ENCODE data around the gene FOXJ2.
A peak's percentile ranks its signal among the peaks of the same experiment; 100 is the strongest.
"Not testable (repeated sequence)": the region's sequence is repeated elsewhere in the genome, so short reads cannot be mapped to it uniquely, and the experiment has no call there.

FOXJ2 gene

DNA sequence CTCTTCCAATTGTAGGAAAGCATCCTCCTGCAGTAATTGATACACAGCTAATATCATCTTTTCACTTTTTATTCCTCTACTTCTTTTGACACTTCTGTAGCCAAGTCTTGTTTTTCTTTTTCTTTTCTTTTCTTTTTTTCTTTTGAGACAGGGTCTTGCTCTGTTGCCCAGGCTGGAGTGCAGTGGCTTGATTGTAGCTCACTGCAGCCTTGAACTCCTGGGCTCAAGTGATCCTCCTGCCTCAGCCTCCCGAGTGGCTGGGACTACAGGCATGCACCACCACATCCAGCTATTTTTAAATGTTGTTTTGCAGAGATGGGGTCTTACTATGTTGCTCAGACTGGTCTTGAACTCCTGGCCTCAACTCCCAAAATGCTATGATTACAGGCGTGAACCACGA is 39.3 kb downstream of the FOXJ2 start:
- not testable (repeated sequence) for DNase-seq

DNA sequence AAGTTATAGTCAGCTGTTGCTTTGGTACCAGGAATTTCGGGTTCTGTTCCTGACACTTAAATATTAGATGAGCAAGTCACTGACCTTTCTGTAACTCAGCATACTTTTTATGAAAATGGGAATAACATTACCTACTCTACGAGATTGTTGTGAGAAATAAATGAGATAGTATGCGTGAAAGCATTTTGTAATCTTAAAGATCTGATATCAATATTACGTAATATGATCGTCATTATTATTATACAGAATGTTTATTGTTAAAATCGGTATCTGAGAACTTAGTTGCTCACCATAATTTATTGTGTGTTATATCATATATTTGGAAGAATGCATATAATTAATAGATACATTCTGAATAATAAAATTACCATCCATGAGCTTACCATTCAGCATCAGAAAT is 43.4 kb downstream of the FOXJ2 start:
- DNase-seq, result no peak

- no peak for DNase-seq
These were observed 43.9 kb downstream of the FOXJ2 start for GRCh38 chr12:8076366-8076765.

DNA sequence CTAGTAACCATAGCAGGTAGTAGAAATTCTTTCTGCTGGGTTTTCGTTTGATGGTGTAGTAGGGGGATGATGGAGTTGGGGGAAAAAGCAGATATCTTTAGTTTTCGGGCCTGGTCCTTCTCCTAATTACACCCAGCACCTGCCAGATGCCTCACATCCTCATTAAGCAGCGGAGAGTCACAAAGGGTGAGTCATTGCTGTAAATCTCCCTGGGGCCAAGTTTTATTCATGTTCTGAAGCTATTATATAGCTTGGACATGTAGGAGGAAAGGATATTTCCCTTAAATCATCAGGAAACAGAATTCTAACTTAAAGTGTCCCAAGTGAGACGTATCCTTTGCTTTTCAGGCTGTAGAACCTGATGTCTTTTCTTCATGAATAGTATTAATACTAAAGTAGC is 44.7 kb downstream of the FOXJ2 start:
- DNase-seq, result no peak

- peak; percentile 33 for DNase-seq
These were observed 45.9 kb downstream of the FOXJ2 start for GRCh38 chr12:8078398-8078797.

- no peak for DNase-seq
These were observed 46.4 kb downstream of the FOXJ2 start for GRCh38 chr12:8078916-8079315.

GRCh38 chr12:8080120-8080519 is 47.6 kb downstream of the FOXJ2 start:
- DNase-seq, result no peak

DNA sequence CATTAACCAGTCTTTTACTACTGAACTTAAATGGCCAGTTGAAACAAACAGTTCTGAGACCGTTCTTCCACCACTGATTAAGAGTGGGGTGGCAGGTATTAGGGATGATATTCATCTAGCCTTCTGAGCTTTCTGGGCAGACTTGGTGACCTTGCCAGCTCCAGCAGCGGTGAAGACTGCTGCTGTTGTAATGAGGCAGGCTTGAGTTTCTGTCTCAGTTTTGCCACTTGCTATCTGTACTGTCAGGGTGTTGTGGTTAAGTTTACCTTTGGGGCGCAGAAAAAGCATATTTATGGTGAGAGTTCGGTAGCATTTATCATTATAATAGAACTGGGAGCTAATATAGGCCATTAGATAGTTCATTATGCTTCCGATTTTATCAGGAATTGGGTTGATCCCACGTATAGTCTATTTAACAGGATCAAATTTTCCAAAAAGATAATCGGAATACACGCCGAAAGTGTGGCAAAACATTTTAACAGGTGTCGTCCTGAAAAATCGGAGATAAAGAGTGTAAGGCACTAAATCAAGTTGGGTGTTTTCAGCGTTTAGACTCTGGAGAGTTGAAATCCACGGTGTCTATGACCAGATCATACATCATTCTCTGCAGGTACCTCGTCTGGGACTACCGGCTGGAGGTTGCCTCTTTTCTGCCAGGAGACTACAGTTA is 48.9 kb downstream of the FOXJ2 start:
- DNase-seq, result no peak

GRCh38 chr12:8082808-8083100 is 50.2 kb downstream of the FOXJ2 start:
- DNase-seq, result no peak

DNA sequence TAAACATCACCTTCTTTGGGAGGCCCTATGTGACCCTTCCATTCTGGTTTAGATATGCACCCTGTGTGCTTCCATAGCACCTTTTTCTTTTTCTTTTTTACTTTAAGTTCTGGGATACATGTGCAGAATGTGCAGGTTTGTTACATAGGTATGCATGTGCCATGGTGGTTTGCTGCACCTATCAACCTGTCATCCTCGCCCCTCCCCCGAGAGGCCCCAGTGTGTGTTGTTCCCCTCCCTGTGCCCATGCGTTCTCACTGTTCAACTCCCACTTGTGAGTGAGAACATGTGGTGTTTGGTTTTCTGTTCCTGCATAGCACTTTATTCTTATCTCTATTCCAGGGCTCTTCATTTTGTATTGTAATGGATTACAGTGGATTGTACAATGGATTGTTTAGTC is 51.8 kb downstream of the FOXJ2 start:
- not testable (repeated sequence) for DNase-seq

DNA sequence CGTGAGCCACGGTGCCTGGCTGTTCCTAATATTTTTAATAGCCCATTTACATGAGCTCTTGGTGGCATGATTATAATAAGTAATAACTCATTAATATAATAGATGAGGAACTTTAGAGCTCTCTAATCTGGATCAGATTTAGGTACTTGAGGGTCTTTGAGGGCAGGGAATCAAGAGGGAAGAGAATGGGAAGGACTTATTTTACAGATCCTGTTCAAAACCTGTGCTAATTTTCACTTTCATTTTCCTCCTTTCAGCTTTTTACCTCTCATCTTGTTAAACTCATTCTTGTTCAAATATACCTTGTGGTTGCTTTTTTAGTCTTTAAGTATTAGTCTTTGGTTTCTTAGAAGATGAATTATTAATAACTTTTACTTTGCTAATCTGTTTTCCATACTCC is 55.1 kb downstream of the FOXJ2 start:
- DNase-seq, result no peak

DNA sequence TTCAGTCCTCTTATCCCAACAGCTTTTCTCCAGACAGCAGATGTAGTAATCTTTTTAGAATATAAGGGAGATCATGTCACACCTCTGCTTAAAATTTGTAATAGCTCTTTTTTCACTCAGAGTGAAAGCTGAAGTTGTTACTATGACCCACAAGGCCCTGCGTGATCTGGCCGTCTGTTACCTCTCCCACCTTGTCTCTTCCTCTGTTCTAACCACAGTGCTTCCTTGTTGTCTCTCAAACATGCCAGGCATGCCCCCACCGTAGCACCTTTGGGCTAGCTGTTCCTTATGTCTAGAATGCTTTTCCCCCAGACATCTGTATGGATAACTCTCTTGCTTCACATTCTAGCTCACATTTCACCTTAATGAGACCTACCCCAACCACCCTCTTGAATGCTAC is 56.1 kb downstream of the FOXJ2 start:
- peak; percentile 5 for DNase-seq

GRCh38 chr12:8089277-8089676 is 56.8 kb downstream of the FOXJ2 start:
- DNase-seq, result not testable (repeated sequence)

DNA sequence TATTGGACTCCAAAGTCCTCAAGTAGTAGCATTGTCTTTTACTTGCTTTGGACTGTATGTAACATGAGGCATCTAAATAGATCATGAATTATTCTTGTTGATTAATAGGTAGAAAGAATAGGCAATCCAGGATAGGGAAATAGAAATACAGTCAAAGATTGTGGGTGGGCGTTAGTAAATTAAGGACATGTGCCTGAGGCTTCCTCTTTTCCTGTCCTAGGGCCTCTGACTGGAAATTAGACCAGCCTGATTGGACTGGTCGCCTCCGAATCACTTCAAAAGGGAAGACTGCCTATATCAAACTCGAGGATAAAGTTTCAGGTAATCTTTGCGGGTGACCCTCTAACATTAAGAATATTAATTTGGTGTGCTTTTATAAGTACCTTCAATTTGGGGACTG is 57.2 kb downstream of the FOXJ2 start:
- DNase-seq, result no peak

DNA sequence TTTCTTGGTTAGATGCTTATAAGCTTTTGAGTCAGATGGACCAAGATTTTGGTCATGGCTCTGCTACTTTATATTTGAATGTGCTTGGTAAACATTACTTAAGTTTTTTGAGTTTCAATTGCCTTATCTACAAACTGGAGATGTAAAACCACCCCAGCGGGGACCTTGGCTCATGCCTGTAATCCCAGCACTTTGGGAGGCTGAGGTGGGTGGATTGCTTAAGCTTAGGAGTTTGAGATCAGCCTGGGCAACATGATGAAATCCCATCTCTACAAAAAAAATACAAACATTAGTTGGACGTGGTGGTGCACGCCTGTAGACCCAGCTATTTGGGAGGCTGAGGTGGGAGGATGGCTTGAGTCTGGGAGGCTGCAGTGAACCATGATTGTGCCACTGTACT is 60.8 kb downstream of the FOXJ2 start:
- DNase-seq, result no peak

DNA sequence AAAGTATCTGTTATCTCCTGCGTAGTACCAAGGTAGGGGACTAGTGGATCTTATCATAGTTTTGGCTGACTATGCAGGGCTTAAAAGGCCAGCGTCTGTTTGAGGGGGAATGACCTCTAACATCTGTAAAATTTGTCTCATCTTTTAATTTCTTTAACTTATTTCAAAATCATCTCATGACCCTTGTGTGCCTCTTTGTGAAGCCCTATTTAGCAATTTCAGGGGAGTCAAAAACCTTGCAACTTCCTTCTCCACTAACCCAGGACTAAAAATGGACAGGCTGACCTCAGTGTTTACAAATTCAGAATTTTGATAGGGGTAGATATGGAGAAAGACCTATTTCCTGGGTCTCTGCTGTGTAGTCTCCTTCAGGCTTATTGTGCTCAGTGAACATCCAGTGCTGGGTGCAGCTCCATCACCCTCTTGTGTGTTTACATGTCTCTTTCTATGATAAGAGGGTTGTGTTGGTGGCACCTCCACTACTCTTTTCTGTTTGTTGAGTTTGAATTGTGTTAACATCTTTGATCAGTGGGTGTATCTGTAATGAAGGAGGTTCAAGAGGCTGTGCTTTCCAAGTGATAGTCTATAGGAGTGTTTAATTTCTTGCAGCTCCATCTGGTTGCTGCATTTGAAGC is 63.9 kb downstream of the FOXJ2 start:
- no peak for DNase-seq

DNA sequence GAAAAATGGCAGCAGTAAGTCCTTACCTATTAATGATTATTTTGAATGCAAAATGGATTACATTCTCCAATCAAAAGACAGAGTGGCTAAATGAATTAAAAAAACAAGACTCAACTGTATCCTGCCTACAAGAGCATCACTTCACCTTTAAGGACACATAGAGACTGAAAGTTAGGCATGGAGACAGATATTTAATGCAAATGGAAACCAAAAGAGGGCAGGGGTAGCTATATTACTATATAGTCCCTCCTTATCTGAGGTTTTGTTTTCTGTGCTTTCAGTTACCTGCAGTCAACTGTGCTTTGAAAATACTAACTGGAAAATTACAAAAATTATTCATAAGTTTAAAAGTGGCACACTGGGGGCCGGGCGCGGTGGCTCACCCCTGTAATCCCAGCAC is 66.7 kb downstream of the FOXJ2 start:
- no peak for DNase-seq
